IgD-negative memory B cell (primary cell): Measurements from ENCODE around the gene KCNIP4. TPM values are rescaled to one million over a fixed set of nuclear protein-coding genes. Genes with fewer than 3 reads are reported as not detected.

Source experiments
- H3K27ac Mint-ChIP-seq, 3 donors: one replicate each; pipeline ENCODE4 v1.8.0; 2020 to 2022; ENCODE audit warnings: mild to moderate bottlenecking in 3 of 3, mixed read lengths in 3 of 3, moderate library complexity in 1 of 3
- H3K27me3 Mint-ChIP-seq: one replicate; pipeline ENCODE4 v1.8.0; 2021; ENCODE audit warnings: mixed read lengths
- H3K36me3 Mint-ChIP-seq: one replicate; pipeline ENCODE4 v1.8.0; 2020; ENCODE audit warnings: mild to moderate bottlenecking, mixed read lengths
- H3K4me1 Mint-ChIP-seq, 3 donors: one replicate each; pipeline ENCODE4 v1.8.0; 2020 to 2022; ENCODE audit warnings: mixed read lengths in 3 of 3, mild to moderate bottlenecking in 1 of 3
- H3K4me3 Mint-ChIP-seq, 4 donors: one replicate each; pipeline ENCODE4 v1.8.0; 2020 to 2022; ENCODE audit warnings: mild to moderate bottlenecking in 4 of 4, mixed read lengths in 4 of 4, moderate library complexity in 3 of 4
- H3K9me3 Mint-ChIP-seq, 3 donors: one replicate each; pipeline ENCODE4 v1.8.0; 2020 to 2021; ENCODE audit warnings: mixed read lengths in 3 of 3, mild to moderate bottlenecking in 1 of 3
- polyA plus RNA-seq: library from polyadenylated mRNA; unstranded; fragments of 300-500 nt; fragmentation: Illumina TruSeq; gene quantifications from one replicate; pipeline ENCODE4 v1.2.3, GENCODE V29; 2021

KCNIP4 gene
- polyA plus RNA-seq, 1 donor from 2014 or later = 0.10 TPM

DNA sequence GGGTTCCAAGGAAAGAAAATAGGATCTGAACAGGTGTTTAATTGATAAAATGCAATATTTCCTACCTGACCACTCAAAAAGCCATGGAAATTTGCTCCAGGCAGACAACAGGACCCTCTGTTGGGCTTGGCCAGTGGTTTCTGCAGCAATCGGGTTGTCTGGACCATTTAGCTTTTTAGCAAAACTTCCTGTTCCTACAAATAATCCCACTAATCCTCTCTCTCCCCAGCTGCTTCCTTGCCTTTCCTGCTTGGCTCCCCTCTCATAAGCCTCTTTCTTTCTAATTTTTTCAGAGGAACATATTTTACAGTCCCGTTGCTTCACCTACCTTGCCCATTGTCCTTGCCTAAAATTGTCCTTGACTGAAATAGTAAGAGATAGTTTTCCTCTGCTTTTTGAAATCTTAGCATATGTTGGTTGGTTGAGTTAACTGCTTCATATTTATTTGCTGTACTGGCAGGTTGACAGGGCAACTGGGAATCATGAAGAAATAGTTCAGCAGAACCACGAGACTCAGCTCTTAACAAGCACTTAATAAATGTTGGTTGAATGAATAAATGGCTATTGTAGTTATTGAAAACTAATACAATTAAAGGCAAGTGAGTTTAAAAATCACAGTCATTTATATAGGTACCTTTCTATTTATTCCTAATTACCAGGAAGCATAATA, 259.8 kb downstream of the KCNIP4 start:
- H3K4me1 Mint-ChIP-seq = no peaks in the 10 kb centered on the region
- peak overlapping the region in 1 of 3 donors; percentile 59 for H3K27ac Mint-ChIP-seq
- H3K27me3 Mint-ChIP-seq = no peaks in the 10 kb centered on the region

DNA sequence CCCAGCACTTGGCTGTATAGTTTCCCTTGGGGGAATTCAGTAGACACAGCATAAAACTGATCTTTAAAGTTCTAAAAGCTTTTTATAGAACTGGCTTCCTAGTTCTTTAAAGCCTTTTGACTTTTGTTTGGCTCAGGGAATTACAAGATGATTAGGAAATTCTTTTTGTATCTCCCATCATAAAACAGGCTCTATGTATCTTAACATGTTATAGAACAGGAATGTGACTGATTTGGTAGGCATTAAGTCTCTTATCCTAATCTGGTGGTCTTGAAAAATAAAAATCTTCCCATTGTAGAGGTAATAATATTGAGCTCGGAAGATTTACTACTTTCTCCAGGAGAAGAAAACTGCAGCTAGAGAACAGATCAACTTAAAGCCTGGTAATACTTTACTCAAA, 262.7 kb downstream of the KCNIP4 start:
- no peaks in the 10 kb centered on the region for H3K4me1 Mint-ChIP-seq
- no peak overlapping the region for H3K4me3 Mint-ChIP-seq
- H3K9me3 Mint-ChIP-seq = peaks cover 0 to 16% (median 4%) of the 10 kb centered on the region in 3 donors
- no peaks in the 10 kb centered on the region for H3K27me3 Mint-ChIP-seq
- no peaks in the 10 kb centered on the region for H3K36me3 Mint-ChIP-seq
- no peak overlapping the region for H3K27ac Mint-ChIP-seq

More for the DNA sequence above, 259.8 kb downstream of the KCNIP4 start:
- Mint-ChIP-seq H3K9me3 (peaks cover 0 to 13% (median under 1%) of the 10 kb centered on the region in 3 donors), H3K36me3 (no peaks in the 10 kb centered on the region), H3K4me3 (no peak overlapping the region)

DNA sequence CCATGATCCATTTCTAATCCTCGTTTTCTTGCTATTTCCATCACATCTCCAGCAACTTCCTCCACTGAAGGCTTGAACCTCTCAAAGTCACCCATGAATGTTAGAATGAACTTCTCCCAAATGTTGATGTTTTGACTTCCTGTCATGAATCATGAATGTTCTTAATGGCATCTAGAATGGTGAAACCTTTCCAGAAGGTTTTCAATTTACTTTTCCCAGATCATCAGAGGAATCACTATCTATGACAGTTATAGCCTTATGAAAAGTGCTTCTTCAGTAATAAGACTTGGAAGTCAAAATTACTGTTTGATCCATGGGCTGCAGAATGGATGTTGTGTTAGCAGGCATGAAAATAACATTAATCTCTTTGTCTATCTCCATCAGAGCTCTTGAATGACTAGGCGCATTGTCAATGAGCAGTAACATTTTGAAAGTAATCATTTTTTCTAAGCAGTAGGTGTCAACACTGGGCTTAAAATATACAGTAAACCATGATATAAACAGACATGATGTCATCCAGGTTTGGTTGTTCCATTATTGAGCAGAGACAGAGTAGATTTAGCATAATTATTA, 268.2 kb downstream of the KCNIP4 start:
- Mint-ChIP-seq H3K9me3 (peaks cover 4 to 13% (median 11%) of the 10 kb centered on the region in 3 donors), H3K27ac (no peak overlapping the region), H3K4me1 (no peaks in the 10 kb centered on the region), H3K4me3 (no peak overlapping the region), H3K36me3 (peaks cover 2% of the 10 kb centered on the region), H3K27me3 (no peaks in the 10 kb centered on the region)

DNA sequence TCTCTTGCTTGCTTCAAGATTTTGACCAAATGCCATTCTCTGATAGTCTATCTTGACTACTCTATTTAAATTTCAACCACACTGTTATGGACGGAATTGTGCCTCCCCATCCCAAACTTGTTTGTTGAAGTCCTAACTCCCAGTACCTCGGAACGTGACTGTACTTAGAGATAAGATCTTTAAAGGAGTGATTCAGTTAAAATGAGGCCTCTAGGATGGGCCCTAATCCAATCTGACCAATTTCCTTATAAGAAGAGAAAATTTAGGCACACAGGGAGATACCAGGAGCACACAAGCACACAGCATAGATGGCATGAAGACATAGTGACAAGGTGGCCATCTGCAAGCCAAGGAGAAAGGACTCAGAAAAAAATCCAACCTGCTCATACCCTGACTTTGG, 269.9 kb downstream of the KCNIP4 start:
- H3K36me3 Mint-ChIP-seq = peaks cover 2% of the 10 kb centered on the region
- no peaks in the 10 kb centered on the region for H3K27me3 Mint-ChIP-seq
- H3K9me3 Mint-ChIP-seq = peaks cover 4 to 13% (median 10%) of the 10 kb centered on the region in 3 donors
- H3K4me3 Mint-ChIP-seq = no peak overlapping the region
- H3K4me1 Mint-ChIP-seq = no peaks in the 10 kb centered on the region
- peak overlapping the region in 1 of 3 donors; percentile 13 for H3K27ac Mint-ChIP-seq

DNA sequence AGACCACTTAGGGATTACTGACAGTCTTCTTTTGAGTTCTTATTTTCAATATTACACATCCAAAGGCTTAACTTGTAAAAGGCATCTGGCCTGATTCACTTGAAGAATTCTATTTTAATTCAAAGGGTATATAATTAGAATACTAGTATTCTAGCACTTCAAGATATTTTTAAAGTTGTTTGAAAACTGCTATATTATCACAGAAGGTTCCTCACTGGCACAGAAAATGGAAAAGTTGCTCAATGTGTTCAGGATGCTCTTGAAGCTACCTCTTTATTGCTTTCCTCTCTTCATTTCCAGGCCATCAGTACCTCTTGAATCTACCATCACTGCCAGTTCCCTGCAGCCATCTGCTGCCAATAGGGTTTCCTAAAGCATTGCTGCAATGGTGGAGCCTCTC, 271.4 kb downstream of the KCNIP4 start:
- Mint-ChIP-seq H3K9me3 (peaks cover 4 to 9% (median 9%) of the 10 kb centered on the region in 3 donors), H3K36me3 (peaks cover 2% of the 10 kb centered on the region), H3K4me1 (no peaks in the 10 kb centered on the region), H3K27me3 (no peaks in the 10 kb centered on the region), H3K27ac (no peak overlapping the region), H3K4me3 (no peak overlapping the region)

DNA sequence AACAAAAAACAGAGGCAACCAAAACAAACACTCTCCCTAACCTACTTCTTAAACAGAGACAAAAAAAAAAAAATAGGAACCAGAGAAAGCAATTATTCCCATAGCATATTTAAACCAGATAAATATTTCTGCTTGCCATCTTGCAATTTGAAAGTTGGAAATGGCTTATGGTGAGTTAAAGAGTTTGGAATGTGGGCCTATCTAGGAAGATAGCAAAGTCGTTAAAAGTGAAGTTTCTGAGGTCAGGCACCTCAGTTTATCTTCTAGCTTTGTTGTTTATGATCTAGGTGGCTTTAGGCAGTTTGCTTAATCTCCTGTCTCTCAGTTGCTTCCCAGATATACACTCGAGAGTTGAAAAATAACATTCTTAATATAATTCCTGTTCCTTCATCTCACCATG, 284.2 kb downstream of the KCNIP4 start:
- no peaks in the 10 kb centered on the region for H3K27me3 Mint-ChIP-seq
- H3K9me3 Mint-ChIP-seq = peaks cover 0 to 7% (median 4%) of the 10 kb centered on the region in 3 donors
- no peak overlapping the region for H3K4me3 Mint-ChIP-seq
- no peaks in the 10 kb centered on the region for H3K4me1 Mint-ChIP-seq
- no peak overlapping the region for H3K27ac Mint-ChIP-seq
- H3K36me3 Mint-ChIP-seq = peaks cover 2% of the 10 kb centered on the region

DNA sequence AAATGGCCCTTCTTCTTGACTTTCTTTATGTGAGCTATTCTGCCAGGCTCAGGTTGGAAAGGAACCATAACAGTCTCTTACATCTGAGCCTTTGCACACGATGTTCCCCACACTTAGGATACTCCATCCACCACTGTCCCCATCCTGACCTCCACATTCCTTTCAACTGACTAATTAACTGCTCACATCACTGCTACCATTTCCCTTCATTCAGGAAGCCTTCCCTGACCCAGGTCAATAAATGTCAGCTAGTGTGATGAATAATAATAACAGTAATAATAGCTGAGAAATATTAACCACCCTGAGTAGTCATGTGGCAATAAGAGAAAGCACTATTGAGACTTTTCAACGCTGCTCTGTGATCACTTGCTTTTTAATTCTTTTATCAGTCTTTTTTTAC, 291.7 kb downstream of the KCNIP4 start:
- Mint-ChIP-seq H3K36me3 (no peaks in the 10 kb centered on the region), H3K4me3 (no peak overlapping the region), H3K4me1 (no peaks in the 10 kb centered on the region), H3K9me3 (peaks cover 0 to 2% (median 2%) of the 10 kb centered on the region in 3 donors), H3K27me3 (no peaks in the 10 kb centered on the region), H3K27ac (no peak overlapping the region)

DNA sequence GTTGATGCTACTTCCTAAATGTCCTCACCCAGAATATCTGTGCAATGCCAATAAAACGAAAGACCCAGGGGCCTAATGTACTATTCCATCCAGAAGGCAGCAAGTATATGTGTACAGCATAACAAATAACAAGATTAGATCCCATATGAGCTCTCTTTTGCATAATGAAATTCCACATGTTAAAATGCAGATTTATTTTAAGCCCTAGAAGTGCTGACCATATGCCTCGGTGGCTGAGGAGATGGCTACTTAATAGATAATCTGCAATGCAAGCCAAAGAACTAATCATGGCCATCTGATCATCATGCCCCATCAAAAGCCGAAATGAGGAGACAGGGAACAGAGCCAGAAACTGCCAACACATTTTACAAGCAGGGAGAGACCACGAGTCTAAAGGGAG, 293.5 kb downstream of the KCNIP4 start:
- Mint-ChIP-seq H3K27me3 (no peaks in the 10 kb centered on the region), H3K9me3 (peaks cover 3 to 4% (median 4%) of the 10 kb centered on the region in 3 donors), H3K4me3 (no peak overlapping the region), H3K4me1 (no peaks in the 10 kb centered on the region), H3K36me3 (peaks cover 2% of the 10 kb centered on the region), H3K27ac (no peak overlapping the region)

DNA sequence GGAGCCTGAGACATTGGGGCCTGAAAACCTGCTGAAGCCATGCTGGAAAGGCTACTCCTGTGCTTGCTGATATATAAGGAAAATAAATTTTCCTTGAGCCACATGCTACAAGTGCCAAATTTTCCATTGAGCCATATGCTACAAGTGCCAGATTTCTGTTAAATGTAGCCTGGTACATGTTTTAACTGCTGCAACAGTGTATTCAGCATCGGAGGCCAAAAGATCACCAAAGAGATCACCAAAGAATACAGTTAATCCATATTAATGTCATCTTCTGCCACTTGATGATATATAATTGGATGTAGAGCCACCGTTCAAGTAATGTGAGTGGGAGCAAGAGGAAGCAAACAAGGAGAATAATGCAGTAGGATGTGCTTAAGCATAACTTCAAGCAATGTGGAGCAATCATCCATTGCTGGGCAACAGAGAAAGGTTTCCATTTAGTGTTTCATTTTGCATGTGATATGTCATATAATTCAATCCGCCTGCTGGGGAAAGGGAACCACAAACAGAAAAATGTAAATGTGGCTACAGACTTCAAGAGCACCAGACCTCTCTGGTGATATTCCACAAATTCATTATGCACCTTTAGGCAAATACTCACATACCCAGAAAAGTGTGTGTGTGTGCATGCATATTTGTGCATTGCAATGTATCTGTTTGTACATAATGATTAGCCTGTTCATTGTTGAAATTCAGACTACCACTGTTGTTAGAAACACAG, 295.9 kb downstream of the KCNIP4 start:
- Mint-ChIP-seq H3K4me3 (no peak overlapping the region), H3K9me3 (peaks cover 4 to 12% (median 6%) of the 10 kb centered on the region in 3 donors), H3K27me3 (no peaks in the 10 kb centered on the region), H3K4me1 (no peaks in the 10 kb centered on the region), H3K27ac (no peak overlapping the region), H3K36me3 (peaks cover 2% of the 10 kb centered on the region)

DNA sequence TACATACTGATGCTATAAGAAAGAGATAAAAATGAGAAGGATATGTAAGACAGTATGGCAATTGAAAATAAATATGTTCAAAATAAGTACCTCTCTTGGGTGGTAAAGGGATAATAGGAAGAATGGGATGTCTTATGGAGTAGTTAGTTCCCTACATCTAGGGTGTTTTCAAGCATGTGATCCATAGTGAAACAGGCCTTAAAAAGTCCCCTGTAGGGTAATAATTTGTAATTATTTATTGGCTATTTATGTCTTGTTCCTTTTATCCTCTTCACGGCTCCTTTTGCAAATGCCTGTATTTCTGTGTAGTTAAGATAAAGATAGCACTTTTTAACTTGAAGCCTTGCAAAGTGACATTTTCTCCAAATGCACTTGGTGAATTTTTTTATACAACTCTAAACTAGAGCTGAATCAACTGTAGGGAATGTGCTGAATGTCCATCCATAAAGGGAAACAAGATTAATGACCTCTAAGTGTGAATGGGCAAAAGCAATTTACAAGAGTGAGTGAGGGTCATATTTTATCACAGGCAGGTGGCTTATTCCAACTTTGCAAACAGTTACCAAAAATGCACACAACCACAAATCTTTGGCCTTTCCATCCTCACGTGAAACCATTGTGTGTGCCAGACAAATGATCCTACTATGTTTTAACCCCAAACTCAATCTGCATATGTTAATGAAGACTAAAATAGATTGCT, 299.0 kb downstream of the KCNIP4 start:
- H3K27me3 Mint-ChIP-seq = no peaks in the 10 kb centered on the region

DNA sequence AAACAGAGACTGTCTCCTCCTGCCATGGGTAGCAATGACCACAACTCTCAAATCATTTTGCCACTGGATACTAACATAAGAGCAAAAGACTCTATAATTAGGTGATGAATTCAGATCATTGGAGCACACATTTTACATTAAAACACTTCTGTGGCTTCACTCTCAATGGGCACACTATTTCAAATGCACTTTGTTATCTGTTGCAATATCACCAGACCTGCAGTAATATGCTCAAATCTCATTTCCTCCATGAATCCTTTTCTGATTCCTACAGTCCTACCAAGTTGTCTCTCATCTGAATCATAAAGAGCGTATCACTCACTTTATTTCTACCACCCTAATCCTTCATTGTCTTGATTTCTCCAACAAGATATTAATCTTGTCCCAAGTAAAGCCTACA, 302.8 kb downstream of the KCNIP4 start:
- H3K4me1 Mint-ChIP-seq = no peaks in the 10 kb centered on the region
- no peak overlapping the region for H3K4me3 Mint-ChIP-seq
- no peaks in the 10 kb centered on the region for H3K27me3 Mint-ChIP-seq
- H3K27ac Mint-ChIP-seq = no peak overlapping the region
- peaks cover 2% of the 10 kb centered on the region for H3K36me3 Mint-ChIP-seq
- H3K9me3 Mint-ChIP-seq = peaks cover 4 to 19% (median 9%) of the 10 kb centered on the region in 3 donors

More for the DNA sequence above, 299.0 kb downstream of the KCNIP4 start:
- peaks cover 4 to 12% (median 8%) of the 10 kb centered on the region in 3 donors for H3K9me3 Mint-ChIP-seq
- no peak overlapping the region for H3K27ac Mint-ChIP-seq
- H3K4me3 Mint-ChIP-seq = no peak overlapping the region
- H3K4me1 Mint-ChIP-seq = no peaks in the 10 kb centered on the region
- H3K36me3 Mint-ChIP-seq = peaks cover 2% of the 10 kb centered on the region

DNA sequence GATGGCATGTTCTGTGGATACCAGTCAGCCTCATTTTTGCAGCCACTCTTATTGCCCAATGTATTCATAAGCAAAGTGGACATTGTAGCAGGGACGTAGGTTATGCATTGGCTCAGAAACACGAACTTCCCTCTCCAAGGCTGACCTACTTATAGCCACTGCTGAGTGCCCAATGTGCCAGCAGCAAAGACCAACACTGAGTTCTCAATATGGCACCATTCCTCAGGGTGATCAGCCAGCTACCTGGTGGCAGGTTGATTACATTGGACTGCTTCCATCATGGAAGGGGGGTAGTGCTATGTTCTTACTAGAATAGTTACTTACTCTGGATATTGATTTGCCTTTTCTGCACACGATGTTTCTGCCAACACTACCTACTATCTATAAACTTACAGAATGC, 306.9 kb downstream of the KCNIP4 start:
- no peak overlapping the region for H3K4me3 Mint-ChIP-seq
- H3K27ac Mint-ChIP-seq = no peak overlapping the region
- H3K27me3 Mint-ChIP-seq = no peaks in the 10 kb centered on the region
- no peaks in the 10 kb centered on the region for H3K36me3 Mint-ChIP-seq
- peaks cover 3 to 11% (median 3%) of the 10 kb centered on the region in 3 donors for H3K9me3 Mint-ChIP-seq
- no peaks in the 10 kb centered on the region for H3K4me1 Mint-ChIP-seq

DNA sequence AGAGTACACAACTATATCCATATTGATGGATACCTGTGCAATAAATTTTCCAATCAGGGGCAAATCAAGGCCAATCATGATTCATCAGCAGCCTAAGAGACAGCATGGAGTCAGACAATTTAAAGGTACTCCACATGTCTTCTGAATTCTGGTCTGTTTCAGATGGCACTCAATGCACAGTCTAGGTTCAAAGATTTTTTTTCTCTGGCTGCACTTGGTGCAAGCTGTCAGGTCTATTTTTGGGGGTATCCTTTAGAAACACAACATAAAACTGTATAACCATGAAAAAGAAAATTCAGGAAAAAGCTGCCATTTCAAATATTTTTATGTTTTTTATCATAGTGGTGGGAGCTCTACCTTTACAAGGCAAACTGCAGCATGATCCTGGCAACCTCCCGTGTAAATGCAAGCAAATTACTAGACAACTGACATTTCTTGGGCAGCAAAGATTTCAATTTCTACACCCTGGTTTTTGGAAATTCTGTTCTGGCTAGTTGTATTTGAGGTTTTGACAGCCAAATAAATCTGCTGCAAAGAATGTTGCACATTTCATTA, 310.3 kb downstream of the KCNIP4 start:
- H3K4me1 Mint-ChIP-seq = no peaks in the 10 kb centered on the region
- H3K4me3 Mint-ChIP-seq = no peak overlapping the region
- no peaks in the 10 kb centered on the region for H3K36me3 Mint-ChIP-seq
- H3K27ac Mint-ChIP-seq = no peak overlapping the region
- H3K9me3 Mint-ChIP-seq = peaks cover 3 to 5% (median 4%) of the 10 kb centered on the region in 3 donors
- no peaks in the 10 kb centered on the region for H3K27me3 Mint-ChIP-seq

DNA sequence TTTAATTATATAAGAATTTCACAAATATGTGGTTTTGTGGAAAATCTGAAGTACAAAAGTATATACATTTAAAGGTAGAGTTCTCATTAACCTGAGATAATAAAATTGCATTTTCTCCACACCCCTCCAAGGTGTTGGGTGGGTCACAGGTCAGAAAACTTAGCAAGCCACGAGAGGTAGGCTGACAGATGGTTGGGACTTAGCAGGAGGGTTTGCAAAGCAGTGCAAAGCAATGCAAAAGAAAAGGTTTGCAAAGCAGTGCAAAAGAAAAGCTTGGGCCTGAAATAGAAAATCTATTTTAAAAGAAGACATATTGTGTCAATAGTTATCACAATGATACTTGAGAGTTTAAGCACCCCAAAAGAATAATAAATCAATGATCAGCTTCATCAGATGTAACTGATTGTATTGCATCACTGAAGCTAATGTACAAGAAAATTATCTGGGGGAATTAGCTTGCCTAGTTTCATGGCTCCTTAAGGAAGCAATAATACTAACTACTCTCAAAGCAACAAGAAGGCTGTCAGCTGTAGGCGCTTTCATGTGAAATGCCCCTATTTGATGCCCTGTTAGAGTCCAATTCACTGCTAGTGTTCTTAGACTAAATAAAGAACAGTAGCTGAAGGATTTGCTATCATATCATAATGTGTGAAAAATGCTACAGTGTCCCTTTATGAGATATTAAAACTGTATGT, 319.5 kb downstream of the KCNIP4 start:
- Mint-ChIP-seq H3K4me1 (no peaks in the 10 kb centered on the region), H3K36me3 (no peaks in the 10 kb centered on the region), H3K9me3 (peaks cover 5 to 21% (median 8%) of the 10 kb centered on the region in 3 donors), H3K27ac (no peak overlapping the region), H3K27me3 (no peaks in the 10 kb centered on the region), H3K4me3 (no peak overlapping the region)
